GM18907 (cell line): ENCODE results near the gene DCT.

Experiments
- ATAC-seq: cut with Tn5 transposase; IDR thresholded peaks from one replicate; pipeline ENCODE4 v1.9.1; 2021; ENCODE audit warnings: mild to moderate bottlenecking, moderate library complexity; ENCODE audit not compliant: unreplicated experiment

Gene DCT

DNA sequence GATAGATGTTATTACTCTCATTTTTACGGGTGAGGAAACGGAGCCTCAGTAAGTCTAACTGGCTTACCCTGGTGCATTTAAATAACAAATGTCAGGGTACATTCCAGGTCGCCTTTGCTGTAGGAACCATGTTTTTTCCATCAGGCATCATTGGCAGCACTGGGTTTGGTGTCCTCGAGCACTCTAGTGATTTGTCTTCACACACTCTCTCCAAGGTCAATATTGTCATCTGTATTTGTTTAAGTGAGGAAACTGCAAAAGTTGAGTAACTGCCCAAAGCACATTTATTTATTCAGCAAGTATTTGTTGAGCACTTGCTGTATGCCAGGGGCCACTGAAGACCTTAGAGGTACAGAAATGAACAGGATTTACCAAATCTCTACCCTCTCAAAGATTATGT, 78.6 kb downstream of the DCT start:
- no peak for ATAC-seq

DNA sequence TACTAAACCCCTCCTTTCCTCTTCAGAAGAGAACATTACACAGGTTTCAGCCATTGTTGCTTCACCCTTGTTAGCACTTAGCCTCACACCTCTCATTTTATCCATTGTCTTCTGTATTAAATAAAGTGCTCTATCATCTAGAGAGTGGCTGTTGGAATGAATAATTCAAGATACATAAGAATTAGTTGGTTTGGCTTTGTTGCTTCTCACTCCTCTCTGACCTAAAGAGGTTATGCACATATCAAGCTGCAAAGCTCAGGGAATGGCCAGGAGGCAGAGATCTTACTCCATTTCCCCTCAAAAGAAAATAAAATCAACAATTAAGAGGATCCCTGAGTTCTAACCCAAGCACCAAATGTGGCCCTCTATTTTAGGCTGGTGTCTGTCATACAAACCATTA, 79.7 kb downstream of the DCT start:
- ATAC-seq, result no peak

DNA sequence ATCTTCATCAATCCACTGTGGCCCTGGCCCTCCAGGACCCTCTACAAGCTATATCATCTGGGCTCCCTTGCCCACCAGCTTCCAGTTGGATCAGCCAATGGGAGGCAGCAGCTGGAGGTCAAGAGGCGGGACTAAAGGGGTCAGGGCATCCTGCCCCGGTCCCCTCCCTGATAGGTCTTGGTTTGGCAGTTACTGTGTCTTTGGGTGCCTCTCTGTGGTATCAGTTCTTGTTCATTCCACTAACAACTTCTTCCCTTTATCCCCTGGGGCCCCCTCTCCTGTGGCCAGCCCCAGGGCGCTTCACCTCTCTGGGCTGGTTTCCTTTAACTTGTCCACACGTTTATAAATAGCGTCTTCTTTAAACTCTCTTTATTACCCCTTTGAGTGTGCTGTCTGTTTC, 83.6 kb downstream of the DCT start:
- no peak for ATAC-seq

DNA sequence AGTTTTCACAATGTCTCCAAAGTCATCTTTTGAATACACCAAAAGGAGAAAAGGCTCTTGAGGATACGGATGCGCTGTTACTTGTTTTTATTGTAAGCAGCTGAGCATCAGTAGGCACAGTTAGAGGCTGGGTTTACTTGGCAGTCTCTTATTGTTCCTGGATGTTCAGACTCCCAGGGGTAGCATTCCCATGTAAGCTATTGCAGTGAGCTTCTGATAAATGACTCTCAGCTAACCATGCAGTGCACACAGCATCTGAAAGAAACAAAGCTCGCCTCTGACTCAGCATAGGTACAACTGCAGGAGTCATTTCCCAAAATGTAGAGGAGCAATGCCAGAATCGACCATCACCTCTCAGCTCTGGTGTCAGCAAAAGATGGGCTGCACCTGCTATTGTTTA, 84.8 kb downstream of the DCT start:
- ATAC-seq, result no peak

DNA sequence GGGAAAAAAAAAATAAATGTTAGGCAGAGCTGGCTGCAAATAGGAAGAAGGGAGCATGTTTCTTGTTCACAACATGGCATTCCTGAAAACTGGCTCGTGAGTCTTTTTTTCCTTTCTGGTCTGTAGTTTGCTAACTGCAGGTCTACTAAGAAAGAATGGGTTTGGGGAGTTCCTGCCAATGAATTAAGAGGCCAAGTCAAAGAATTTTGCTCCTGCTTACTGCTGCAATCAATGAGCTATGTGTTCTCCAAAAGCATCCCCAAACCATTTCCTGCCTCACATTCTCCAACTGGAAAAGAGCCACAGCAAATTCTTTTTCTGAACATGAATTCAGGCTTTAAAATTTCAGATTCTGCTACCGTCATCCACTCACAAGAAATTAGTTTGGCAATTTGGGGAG, 88.6 kb downstream of the DCT start:
- no peak for ATAC-seq

DNA sequence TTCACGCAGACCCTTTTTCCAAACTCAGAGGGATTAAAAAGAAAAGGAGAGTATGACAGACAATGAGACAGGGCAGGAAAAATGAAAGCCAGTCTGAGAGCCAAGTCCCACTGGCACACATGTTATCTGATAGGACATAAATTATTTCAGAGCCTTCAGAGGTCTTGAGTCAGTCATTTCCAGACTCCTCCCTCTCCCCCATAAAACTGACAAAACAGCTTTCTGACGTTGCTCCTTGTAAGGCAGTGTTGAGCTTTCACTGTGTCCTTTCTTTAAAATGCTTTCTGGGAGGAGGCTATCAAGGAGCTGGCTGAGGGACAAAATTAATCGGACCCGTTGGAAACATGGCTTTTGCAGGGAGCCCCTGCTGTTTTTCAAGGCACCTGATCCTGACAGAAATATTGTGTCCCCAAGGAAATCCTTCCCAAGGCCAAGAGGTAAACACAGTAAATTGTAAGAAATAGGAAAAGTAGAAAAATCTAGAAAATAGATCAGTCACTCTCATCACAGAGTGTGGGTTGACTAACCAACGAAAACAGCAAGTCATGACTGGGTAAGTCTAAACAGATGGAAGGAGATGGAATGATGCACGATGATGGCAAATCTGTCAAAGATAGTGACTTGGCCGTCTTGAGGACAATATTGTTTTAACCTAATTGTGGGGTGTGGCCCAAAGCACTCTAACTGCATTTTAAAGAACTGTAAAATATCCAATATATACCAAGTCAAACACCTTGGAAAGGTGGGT, 89.7 kb downstream of the DCT start:
- ATAC-seq, result no peak

DNA sequence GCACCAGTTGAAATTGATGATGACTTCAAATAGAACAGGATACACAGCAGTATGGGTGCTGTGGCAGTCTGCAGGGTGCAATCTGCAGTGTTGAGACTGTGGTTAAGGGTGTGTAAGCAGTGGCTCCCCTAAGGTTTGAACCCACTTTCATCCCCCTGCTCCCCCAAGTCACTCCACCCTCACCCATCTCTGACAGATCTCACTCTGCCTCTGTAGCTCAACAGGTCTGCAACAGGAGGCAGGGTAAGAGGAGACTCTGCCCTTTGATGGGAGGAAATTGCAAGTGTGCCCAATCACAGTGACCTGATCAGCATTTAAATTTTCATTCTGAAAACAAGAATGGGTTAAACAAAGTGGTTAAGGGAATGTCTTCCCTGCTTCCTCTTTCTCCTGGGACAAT, 92.4 kb downstream of the DCT start:
- ATAC-seq, result no peak
